ENCODE data around the gene COL13A1.

DNA sequence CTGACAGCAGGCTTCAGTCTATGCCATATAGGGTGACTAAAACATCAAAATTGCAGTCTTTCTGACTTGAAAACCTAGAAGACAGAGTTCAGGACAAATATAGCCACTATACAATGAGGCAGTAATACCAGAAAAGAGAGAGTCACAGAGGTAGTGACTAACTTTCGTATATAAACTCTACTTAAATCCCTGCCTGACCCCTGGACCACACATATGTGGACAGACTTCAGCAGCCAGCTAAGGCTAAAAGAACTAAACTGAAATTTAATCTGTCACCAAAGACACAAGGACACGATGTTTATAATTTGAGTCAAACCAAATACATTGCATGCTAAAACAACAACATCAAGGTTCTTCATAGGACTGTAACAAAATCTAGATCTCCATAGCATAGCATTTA lies 186.4 kb downstream of the COL13A1 start:
- TF ChIP-seq, protein P1, sequence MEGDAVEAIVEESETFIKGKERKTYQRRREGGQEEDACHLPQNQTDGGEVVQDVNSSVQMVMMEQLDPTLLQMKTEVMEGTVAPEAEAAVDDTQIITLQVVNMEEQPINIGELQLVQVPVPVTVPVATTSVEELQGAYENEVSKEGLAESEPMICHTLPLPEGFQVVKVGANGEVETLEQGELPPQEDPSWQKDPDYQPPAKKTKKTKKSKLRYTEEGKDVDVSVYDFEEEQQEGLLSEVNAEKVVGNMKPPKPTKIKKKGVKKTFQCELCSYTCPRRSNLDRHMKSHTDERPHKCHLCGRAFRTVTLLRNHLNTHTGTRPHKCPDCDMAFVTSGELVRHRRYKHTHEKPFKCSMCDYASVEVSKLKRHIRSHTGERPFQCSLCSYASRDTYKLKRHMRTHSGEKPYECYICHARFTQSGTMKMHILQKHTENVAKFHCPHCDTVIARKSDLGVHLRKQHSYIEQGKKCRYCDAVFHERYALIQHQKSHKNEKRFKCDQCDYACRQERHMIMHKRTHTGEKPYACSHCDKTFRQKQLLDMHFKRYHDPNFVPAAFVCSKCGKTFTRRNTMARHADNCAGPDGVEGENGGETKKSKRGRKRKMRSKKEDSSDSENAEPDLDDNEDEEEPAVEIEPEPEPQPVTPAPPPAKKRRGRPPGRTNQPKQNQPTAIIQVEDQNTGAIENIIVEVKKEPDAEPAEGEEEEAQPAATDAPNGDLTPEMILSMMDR (IDR thresholded peaks at IDR 0.05) = no peak
- TF ChIP-seq POLR2A (IDR thresholded peaks at IDR 0.05) = no peak
